HEK293T (cell line): Measurements from ENCODE around the gene OR51B6.
"Not testable (repeated sequence)": the region's sequence is repeated elsewhere in the genome, so short reads cannot be mapped to it uniquely, and the experiment has no call there.

ENCODE experiments used
- CTCF ChIA-PET: fragments of 350-600 bp; formaldehyde crosslinking; extraction: SDS; loops from one replicate; lab custom pipeline; 2021; ENCODE audit warnings: antibody characterized with exemption, inconsistent platforms; lab: Yijun Ruan, JAX
- POLR2A ChIA-PET: fragments of 350-600 bp; formaldehyde crosslinking; extraction: SDS; loops from one replicate; lab custom pipeline; 2020; ENCODE audit warnings: antibody characterized with exemption, inconsistent platforms; lab: Yijun Ruan, JAX
- DNase-seq: peaks from one replicate; pipeline ENCODE4 v3.0.0; 2012; ENCODE audit warnings: mixed read lengths; ENCODE audit errors: extremely low spot score
- ARNT ChIP-seq: fragments of 450-650 bp; IDR thresholded peaks from 2 replicates; pipeline ENCODE4 v1.6.1; 2017; ENCODE audit warnings: mild to moderate bottlenecking
- BHLHE40 ChIP-seq: fragments of 450-650 bp; IDR thresholded peaks from 2 replicates; pipeline ENCODE4 v1.6.1; 2016; ENCODE audit warnings: mild to moderate bottlenecking, moderate library complexity, borderline replicate concordance
- CTBP1 ChIP-seq: fragments of 450-650 bp; IDR thresholded peaks from 2 replicates; pipeline ENCODE4 v1.6.1; 2016; ENCODE audit warnings: borderline replicate concordance
- ELF4 ChIP-seq: fragments of 450-650 bp; IDR thresholded peaks from 2 replicates; pipeline ENCODE4 v1.6.1; 2017; ENCODE audit warnings: antibody characterized with exemption
- FOXA1 ChIP-seq: fragments of 450-650 bp; IDR thresholded peaks from 2 replicates; pipeline ENCODE4 v1.6.1; 2016; ENCODE audit warnings: mild to moderate bottlenecking
- FOXK2 ChIP-seq: fragments of 450-650 bp; IDR thresholded peaks from 2 replicates; pipeline ENCODE4 v1.6.1; 2016; ENCODE audit warnings: mild to moderate bottlenecking
- FOXM1 ChIP-seq: fragments of 450-650 bp; IDR thresholded peaks from 2 replicates; pipeline ENCODE4 v1.6.1; 2017; ENCODE audit warnings: mild to moderate bottlenecking, borderline replicate concordance
- HDGF ChIP-seq: fragments of 450-650 bp; IDR thresholded peaks from 2 replicates; pipeline ENCODE4 v1.6.1; 2017; ENCODE audit warnings: antibody characterized with exemption, borderline replicate concordance
- L3MBTL2 ChIP-seq: fragments of 450-650 bp; conservative IDR thresholded peaks from 2 replicates; pipeline ENCODE4 v1.6.1; 2016; ENCODE audit warnings: mild to moderate bottlenecking
- LEF1 ChIP-seq: fragments of 450-650 bp; IDR thresholded peaks from 2 replicates; pipeline ENCODE4 v1.6.1; 2017; ENCODE audit warnings: mild to moderate bottlenecking, borderline replicate concordance
- NFRKB ChIP-seq: fragments of 450-650 bp; IDR thresholded peaks from 2 replicates; pipeline ENCODE4 v1.6.1; 2016; ENCODE audit warnings: mild to moderate bottlenecking, moderate library complexity
- SP1 ChIP-seq: fragments of 450-650 bp; IDR thresholded peaks from 2 replicates; pipeline ENCODE4 v1.6.1; 2017
- SUZ12 ChIP-seq: fragments of 450-650 bp; IDR thresholded peaks from 2 replicates; pipeline ENCODE4 v1.6.1; 2016; ENCODE audit warnings: mild to moderate bottlenecking
- TARDBP ChIP-seq: fragments of 450-650 bp; IDR thresholded peaks from 2 replicates; pipeline ENCODE4 v1.6.1; 2016
- ZNF384 ChIP-seq: fragments of 450-650 bp; IDR thresholded peaks from 2 replicates; pipeline ENCODE4 v1.6.1; 2016
- TF ChIP-seq, protein P1 (sequence below): fragments of 450-650 bp; IDR thresholded peaks from 2 replicates; pipeline ENCODE4 v1.6.1; 2016

The OR51B6 gene

DNA sequence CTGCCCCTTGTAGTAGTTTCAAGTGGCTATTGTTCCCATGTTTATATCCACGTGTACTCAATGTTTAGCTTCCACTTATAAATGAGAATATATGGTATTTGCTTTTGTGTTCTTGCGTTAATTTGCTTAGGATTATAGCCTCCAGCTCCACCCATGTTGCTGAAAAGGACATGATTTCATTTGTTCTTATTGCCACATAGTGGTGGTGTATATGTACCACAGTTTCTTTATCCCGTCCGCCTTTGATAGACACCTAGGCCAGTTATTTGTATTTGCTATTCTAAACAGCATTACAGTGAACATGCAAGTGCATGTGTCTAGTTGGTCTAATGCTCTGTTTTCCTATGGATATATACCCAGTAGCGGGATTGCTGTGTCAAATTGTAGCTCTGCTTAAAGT lies 34.0 kb upstream of the OR51B6 start:
- TF ChIP-seq HDGF (no peak), ELF4 (no peak), FOXK2 (no peak), ZNF384 (no peak), BHLHE40 (no peak), TARDBP (no peak), FOXA1 (no peak), LEF1 (no peak), L3MBTL2 (no peak), CTBP1 (no peak), NFRKB (no peak)
- CTCF ChIA-PET = no interaction called here
- DNase-seq = no peak
- POLR2A ChIA-PET = no interaction called here

DNA sequence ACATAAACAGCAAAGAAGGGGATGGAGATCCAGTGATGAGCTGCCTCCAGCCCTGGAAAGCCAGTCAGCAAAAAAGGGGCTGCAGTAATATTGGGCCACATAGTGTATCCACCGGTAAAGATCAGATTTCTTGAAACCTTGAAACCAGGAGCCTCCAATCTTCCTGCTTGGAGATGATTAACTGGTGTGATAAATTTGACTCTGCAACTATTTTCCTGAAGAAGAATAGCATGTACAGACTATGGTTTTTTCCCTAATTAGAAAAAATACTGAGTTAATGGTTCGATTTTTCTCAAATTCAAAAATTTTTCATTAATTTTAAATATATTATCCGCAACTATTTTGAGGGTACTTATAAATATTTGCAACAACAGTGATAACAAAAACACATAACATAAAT lies 27.1 kb upstream of the OR51B6 start, which contains the start of gene OR51B2:
TSS of gene OR51B2 (minus strand) at position 101 of the 400 bp plus-strand sequence. CDS start at position 101, 0 bp downstream.
- TF ChIP-seq ELF4 (no peak), ARNT (no peak), NFRKB (no peak), BHLHE40 (no peak), FOXA1 (no peak), SP1 (no peak), CTBP1 (no peak), ZNF384 (no peak), L3MBTL2 (no peak), LEF1 (no peak), FOXK2 (no peak), SUZ12 (no peak)
- TF ChIP-seq, protein P1, sequence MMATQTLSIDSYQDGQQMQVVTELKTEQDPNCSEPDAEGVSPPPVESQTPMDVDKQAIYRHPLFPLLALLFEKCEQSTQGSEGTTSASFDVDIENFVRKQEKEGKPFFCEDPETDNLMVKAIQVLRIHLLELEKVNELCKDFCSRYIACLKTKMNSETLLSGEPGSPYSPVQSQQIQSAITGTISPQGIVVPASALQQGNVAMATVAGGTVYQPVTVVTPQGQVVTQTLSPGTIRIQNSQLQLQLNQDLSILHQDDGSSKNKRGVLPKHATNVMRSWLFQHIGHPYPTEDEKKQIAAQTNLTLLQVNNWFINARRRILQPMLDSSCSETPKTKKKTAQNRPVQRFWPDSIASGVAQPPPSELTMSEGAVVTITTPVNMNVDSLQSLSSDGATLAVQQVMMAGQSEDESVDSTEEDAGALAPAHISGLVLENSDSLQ = no peak
- POLR2A ChIA-PET = no interaction called here
- CTCF ChIA-PET = no interaction called here
- no peak for DNase-seq

DNA sequence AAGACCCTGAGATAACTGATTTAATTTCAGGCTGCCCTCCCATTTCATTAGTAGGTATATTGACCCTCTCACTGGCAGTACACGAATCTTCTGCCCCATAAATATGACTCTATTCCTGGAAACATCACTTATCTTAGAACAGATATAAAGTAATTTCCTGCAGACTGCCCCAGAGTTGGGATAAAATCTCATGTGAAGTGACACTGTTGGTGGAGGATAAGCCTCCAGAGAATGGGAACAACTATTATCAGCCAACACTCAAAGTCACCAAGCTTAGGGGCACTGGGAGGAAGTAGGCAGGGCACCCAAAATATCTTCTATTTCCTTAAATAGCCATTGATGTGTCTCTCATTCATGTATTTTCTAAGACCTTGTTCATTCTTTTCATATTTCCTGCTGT lies 16.1 kb upstream of the OR51B6 start:
- no peak for DNase-seq
- no peak for TF ChIP-seq ZNF384
- TF ChIP-seq ELF4 = no peak
- TF ChIP-seq HDGF = no peak
- TF ChIP-seq TARDBP = no peak
- no peak for TF ChIP-seq L3MBTL2
- TF ChIP-seq LEF1 = no peak
- no peak for TF ChIP-seq FOXK2
- TF ChIP-seq ARNT = no peak
- TF ChIP-seq, protein P1 = no peak
- ChIA-PET CTCF (no interaction called here), POLR2A (no interaction called here)

DNA sequence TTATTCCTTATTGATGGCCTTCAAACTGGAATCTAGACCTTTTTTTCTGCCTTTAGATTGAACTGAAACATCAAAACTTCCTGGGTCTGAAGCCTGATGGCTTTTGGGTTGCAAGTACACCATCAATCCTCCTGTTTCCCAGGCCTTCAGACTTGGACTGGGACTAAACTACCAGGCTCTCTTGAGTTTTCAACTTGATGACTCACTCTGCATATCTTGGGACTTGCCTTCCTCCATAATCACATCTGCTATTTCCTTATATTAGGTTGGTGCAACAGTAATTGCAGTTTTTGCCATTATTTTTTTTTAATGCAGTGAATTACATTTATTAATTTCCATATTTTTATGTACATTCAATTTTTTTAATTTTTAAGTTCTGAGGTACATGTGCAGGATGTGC lies 15.0 kb upstream of the OR51B6 start:
- POLR2A ChIA-PET = no interaction called here
- no peak for TF ChIP-seq HDGF
- TF ChIP-seq, protein P1 = no peak
- no peak for TF ChIP-seq FOXA1
- no peak for TF ChIP-seq L3MBTL2
- TF ChIP-seq ELF4 = no peak
- TF ChIP-seq ZNF384 = no peak
- TF ChIP-seq NFRKB = no peak
- TF ChIP-seq FOXK2 = no peak
- no peak for TF ChIP-seq LEF1
- no peak for TF ChIP-seq TARDBP
- TF ChIP-seq FOXM1 = no peak
- TF ChIP-seq BHLHE40 = no peak
- TF ChIP-seq CTBP1 = no peak
- TF ChIP-seq SP1 = no peak
- CTCF ChIA-PET = no interaction called here
- DNase-seq = no peak

DNA sequence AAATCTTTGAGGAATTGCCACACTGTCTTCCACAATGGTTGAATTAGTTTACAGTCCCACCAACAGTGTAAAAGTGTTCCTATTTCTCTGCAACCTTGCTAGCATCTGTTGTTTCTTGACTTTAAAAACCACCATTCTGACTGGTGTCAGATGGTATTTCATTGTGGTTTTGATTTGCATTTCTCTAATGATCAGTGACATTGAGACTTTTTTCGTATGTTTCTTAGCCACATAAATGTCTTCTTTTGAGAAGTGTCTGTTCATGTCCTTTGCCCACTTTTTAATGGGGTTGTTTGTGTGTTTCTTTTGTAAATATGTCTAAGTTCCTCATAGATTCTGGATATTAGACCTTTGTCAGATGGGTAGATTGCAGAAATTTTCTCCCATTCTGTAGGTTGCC lies 14.1 kb upstream of the OR51B6 start:
- CTCF ChIA-PET = not testable (repeated sequence)

DNA sequence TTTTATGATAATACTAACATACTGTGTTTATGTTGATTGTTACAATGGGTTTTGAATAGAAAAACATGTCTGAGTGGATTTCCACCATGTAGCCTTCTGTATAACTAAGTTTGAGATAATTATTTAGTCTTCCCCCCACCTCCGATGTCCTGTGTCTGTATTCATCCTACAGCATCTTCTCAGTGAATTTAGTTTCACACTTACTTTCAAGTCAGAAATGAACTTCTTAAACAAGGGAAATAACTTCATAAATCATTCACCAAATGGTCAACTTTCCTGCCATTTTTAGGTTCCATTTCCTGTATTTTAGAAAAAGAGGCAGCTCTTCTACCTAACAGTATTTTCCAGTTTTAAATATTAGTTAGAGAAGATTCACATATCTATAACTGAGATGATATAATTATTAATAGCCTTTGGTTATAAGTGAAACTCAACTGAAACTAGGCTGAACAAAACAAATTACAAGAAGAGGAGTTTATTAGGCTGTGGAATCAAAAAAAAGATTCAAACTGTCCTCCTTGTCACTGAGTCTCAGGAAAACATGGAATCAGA lies 11.5 kb upstream of the OR51B6 start:
- DNase-seq = no peak
- POLR2A ChIA-PET = no interaction called here
- CTCF ChIA-PET = interaction anchor here (0.6 kb wide), 1 partner anchor 570 kb away, joined by 3 read pairs; no protein-coding TSS in a partner anchor

More for the DNA sequence above, 14.1 kb upstream of the OR51B6 start:
- DNase-seq, POLR2A ChIA-PET: not testable (repeated sequence)

More for the DNA sequence above, 11.5 kb upstream of the OR51B6 start:
- TF ChIP-seq SP1 (no peak), ARNT (no peak), SUZ12 (no peak), FOXK2 (no peak), CTBP1 (no peak), FOXA1 (no peak), HDGF (no peak), LEF1 (no peak), FOXM1 (no peak), ZNF384 (no peak), BHLHE40 (no peak), TARDBP (no peak)
- TF ChIP-seq, protein P1 = no peak
